ENCODE results near the gene NAA35.

The NAA35 gene

GRCh38 chr9:86069206-86069869 is 128.4 kb downstream of the NAA35 start:
- DNase-seq = peak; percentile 81 to 84
